DMS79 (cell line): ENCODE data around the gene SEL1L.
A peak's percentile ranks its signal among the peaks of the same experiment; 100 is the strongest.
"Not testable (repeated sequence)": the region's sequence is repeated elsewhere in the genome, so short reads cannot be mapped to it uniquely, and the experiment has no call there.

Source experiments
- DNase-seq: peaks from one replicate; lab custom pipeline; 2025; lab: John Stamatoyannopoulos, UW

The SEL1L gene

GRCh38 chr14:81446279-81447007 lies 87.2 kb downstream of the SEL1L start:
- no peak for DNase-seq

- DNase-seq = no peak
Observed at GRCh38 chr14:81441626-81442134, 92.0 kb downstream of the SEL1L start.

- no peak for DNase-seq
Observed at GRCh38 chr14:81440041-81440440, 93.6 kb downstream of the SEL1L start.

GRCh38 chr14:81437244-81437643 lies 96.4 kb downstream of the SEL1L start:
- DNase-seq = no peak

GRCh38 chr14:81436296-81437138 lies 97.1 kb downstream of the SEL1L start:
- DNase-seq = peak; percentile 75

- DNase-seq = peak; percentile 99
Observed at GRCh38 chr14:81435391-81436295, 98.0 kb downstream of the SEL1L start.

GRCh38 chr14:81435048-81435390 lies 98.6 kb downstream of the SEL1L start:
- DNase-seq = no peak

GRCh38 chr14:81434230-81434629 lies 99.4 kb downstream of the SEL1L start:
- no peak for DNase-seq

- DNase-seq = no peak
Observed at GRCh38 chr14:81433378-81433777, 100.3 kb downstream of the SEL1L start.

- no peak for DNase-seq
Observed at GRCh38 chr14:81432219-81432661, 101.4 kb downstream of the SEL1L start.

- DNase-seq = no peak
Observed at GRCh38 chr14:81430235-81430634, 103.4 kb downstream of the SEL1L start.

- DNase-seq = not testable (repeated sequence)
Observed at GRCh38 chr14:81429749-81430148, 103.9 kb downstream of the SEL1L start.

GRCh38 chr14:81429028-81429427 lies 104.6 kb downstream of the SEL1L start:
- no peak for DNase-seq

GRCh38 chr14:81427348-81428058 lies 106.2 kb downstream of the SEL1L start:
- DNase-seq = no peak

- DNase-seq = no peak
Observed at GRCh38 chr14:81423504-81423903, 110.1 kb downstream of the SEL1L start.
